HS-5 (cell line): ENCODE data around the gene DAAM2.

ENCODE experiments used
- DNase-seq: peaks from one replicate; pipeline ENCODE4 v3.0.0-alpha.2; 2012; ENCODE audit warnings: low read depth

Gene DAAM2

DNA sequence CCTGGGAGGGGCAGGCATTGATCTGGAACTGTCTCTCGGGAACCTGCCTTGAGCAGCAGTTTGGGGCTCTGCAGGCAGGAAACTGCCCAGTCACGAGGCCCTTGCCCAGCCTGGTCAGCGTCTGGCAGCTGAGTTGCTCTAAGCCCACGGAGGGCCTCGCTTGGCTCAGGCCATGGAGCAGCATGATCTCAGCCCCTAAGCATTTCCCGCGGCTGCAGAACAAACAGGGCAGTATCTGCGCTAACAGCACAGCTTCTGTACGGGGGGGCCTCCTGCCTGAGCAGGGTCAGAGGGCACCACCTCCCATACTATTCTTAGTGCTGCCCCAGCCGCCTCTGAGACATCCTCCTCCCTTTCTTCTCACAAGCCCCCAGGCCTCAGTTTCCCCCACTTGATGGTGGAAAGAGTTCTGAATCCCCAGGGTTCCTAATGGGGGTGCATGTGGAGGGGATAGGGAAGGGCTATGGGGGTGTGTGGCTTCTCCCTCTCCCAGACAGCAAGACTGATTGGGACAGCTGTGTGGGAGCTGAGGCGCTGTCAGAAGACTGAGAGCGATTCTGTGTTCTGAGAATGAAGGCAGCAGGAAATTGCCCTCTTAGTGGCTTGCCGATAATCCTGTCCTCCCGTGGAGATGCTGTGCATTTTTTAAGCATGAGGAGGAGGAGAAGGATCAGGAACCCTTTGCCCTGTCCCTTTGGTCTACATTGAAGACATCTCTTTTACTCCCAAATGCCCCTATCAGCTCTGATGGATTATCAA, 95.7 kb downstream of the DAAM2 start:
- DNase-seq: peak; percentile 74

GRCh38 chr6:39889229-39889628, 97.1 kb downstream of the DAAM2 start:
- DNase-seq: no peak

- no peak for DNase-seq
These were observed 99.2 kb downstream of the DAAM2 start for GRCh38 chr6:39891353-39891752.

- no peak for DNase-seq
These were observed 99.8 kb downstream of the DAAM2 start for GRCh38 chr6:39891976-39892375.

GRCh38 chr6:39892490-39893129, 100.4 kb downstream of the DAAM2 start:
- DNase-seq: no peak

- no peak for DNase-seq
These were observed 101.1 kb downstream of the DAAM2 start for GRCh38 chr6:39893286-39893685.

GRCh38 chr6:39896701-39897100, 104.5 kb downstream of the DAAM2 start:
- no peak for DNase-seq

- DNase-seq: no peak
These were observed 105.5 kb downstream of the DAAM2 start for GRCh38 chr6:39897698-39898097.

DNA sequence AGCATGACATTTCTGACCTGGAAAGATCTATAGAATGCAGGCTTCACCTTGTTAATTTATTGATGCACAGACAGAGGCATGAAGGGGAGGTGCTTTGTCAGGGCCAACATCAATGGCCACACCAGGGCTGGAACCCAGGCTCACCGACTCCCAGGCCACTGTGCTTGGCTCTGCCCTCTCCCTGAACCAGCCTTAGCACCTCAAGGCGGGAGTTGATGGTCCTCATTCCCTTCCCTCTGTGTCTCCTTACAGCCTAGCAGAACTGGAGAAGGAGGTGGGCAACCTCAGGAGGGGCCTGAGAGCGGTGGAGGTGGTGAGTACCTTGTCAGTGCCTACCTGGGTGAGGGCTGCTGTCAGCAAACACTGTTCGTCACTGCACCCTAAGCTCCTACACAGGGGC, 106.4 kb downstream of the DAAM2 start:
- no peak for DNase-seq

GRCh38 chr6:39899554-39900295, 107.5 kb downstream of the DAAM2 start:
- DNase-seq: no peak

DNA sequence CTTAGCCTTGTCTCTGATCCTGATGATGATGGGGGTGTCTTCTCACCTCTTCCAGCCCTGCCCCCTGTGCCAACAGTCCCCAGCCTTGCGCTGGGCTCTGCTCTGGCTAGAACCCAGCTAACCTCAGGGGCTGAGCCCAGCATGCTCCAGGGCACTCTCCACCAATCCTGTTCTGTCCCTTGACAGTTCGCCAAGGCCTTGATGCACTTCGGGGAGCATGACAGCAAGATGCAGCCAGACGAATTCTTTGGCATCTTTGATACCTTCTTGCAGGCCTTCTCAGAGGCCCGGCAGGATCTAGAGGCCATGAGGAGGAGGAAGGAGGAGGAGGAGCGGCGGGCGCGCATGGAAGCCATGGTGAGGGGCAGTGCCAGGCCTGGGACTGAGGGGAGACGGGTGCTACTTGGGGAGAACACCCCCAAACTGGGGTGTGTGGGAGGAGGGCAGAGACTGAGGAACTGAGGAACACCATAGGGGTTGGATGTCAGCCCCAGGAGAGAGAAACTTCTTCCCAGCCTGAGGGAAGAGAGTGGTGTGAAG, 109.0 kb downstream of the DAAM2 start:
- no peak for DNase-seq

DNA sequence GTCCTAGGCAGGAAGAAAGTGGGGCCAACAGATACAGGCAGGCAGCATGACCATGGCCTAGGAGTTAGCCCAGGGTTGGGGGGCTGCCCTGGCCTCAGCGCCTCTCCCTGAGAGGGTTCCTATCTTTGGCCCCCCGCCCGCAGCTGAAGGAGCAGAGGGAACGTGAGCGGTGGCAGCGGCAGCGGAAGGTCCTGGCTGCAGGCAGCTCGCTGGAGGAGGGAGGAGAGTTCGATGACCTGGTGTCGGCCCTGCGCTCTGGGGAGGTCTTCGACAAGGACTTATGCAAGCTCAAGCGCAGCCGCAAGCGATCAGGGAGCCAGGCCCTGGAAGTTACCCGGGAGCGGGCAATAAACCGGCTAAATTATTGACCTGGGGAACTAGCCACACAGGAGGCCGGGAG, 109.5 kb downstream of the DAAM2 start:
- DNase-seq: no peak

GRCh38 chr6:39902136-39902535, 110.0 kb downstream of the DAAM2 start:
- DNase-seq: no peak

DNA sequence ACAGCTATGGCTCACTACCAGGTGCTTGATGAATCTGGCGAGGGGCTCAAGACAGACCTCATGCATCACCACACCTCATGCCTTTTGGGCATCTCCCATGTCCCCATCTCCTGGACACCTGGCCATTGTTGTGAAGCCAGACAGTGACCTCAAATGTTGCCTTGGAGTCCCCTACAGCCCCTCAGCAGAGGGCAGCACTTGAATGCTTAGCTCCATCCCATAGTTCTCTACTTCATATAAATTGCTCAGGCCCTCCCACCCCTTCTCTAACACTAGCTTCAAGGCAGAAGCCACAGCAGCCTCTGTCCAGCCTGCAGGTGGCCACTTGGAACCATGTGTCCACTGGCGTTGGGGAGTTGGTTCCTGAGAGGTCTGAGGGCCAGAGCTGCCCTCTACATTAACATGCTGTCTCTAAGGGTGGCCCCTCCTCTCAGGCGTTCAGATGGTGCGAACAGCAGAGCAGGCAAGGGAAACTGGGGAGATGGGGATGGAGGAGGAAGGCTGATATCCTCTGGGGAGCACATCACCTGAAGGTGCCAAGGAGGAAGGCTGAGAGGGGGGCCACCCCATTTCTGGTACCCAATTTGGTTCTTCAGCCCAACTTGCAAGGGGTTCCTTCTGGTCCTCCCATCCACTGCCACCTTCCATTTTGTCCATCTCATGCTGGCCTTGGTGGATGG, 110.8 kb downstream of the DAAM2 start:
- no peak for DNase-seq

DNA sequence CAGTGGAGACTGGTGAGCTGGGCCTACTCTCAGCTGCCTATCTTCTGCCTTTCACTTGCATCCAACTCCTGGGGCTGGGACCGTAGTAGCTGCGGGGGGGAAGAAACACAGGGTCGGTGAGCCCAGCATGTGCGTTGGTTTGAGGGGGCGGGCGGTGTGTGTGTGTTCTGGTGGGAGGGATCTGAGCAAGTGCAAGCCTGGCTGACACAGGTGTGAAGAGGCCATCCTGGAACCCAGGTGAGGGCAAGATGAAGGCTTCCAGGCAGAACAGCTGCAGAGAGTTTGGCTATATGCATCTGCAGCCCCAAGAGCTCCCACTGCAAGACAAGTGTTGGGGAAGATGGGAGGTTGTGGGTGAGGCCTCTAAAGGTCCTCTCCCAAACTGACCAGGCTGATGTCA, 111.5 kb downstream of the DAAM2 start:
- no peak for DNase-seq

GRCh38 chr6:39904946-39905639, 112.9 kb downstream of the DAAM2 start:
- DNase-seq: no peak

DNA sequence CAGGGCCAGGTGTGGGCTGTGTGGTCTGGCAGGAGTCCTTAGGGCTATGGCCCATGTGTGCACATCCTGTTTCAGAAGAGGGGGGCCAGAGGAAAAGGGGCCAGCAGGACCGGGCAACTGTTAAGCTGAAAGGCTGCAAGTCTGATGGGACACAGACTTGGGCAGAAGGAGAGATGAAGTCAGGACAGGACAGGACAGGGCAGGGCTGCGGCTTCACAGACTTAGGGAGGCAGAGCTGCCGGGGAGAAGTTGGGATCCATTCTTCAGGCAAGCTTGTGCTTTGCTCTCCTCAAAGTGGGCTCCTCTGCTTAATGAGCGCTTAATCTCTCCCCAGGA, 113.4 kb downstream of the DAAM2 start:
- no peak for DNase-seq

DNA sequence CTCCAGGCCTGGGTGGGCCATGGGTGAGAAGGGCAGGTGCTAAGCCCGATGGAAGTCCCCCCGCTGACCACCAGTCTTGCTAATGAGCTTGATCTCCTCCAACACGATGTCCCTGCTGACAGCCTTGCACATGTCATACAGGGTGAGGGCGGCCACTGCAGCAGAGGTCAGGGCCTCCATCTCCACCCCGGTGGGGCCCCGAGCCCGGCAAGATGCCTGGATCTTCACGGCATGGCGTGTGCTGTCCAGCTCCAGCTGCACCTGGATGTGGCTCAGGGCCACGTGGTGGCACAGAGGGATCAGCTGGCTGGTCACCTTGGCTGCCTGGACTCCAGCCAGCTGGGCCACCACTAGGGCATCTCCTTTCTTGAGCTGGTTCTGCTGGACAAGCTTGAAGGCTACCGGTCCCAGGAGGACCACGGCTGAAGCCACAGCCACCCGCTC, 114.2 kb downstream of the DAAM2 start:
- no peak for DNase-seq

- DNase-seq: no peak
These were observed 115.8 kb downstream of the DAAM2 start for GRCh38 chr6:39907871-39908575.

DNA sequence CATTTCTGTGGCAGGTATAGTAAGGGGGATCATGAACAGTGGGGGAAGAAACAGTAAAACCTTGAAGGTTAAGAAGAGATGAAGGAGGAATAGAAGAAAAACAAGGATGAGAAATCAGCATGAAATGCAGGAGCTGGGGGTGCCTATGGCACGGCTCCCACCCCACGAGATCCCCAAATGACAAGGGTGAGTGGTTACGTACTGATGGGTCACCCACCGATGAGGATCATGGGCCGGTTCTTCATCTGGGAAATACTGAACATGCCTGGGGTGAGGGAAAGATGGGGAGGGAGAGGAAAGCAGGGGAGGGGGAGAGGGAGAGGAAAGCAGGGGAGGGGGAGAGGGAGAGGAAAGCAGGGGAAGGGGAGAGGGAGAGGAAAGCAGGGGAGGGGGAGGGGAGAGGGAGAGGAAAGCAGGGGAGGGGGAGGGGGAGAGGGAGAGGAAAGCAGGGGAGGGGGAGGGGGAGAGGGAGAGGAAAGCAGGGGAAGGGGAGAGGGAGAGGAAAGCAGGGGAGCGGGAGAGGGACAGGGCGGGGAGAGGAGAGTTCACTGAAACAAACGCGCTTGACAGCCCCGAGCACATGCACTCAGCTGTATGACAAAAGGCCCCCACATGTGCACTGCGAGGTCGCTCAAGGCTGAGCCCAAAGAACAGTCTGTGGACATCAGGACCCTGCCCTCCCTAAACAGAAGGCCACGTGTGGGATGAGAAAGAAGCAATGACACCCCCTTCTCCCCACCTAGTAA, 116.8 kb downstream of the DAAM2 start:
- DNase-seq: no peak
